Lower leg skin (tissue), 4 donors: ENCODE results near the gene PJA1. TPM values are rescaled to one million over a fixed set of nuclear protein-coding genes. Genes with fewer than 3 reads are reported as not detected.

ENCODE experiments used
- DNase-seq, 2 donors: peaks; one replicate each; pipeline ENCODE4 v3.0.0-alpha.2; 2019; ENCODE audit warnings: low spot score in 2 of 2
- H3K4me3 ChIP-seq: fragments of 200-600 bp; sonication (generic); 2 replicates; pipeline ENCODE4 v1.5.1; 2017; ENCODE audit warnings: mild to moderate bottlenecking, low read depth; ENCODE audit not compliant: poor library complexity, severe bottlenecking
- CTCF ChIP-seq, 3 donors: fragments of 450-650 bp; IDR thresholded peaks; one replicate each; pipeline ENCODE4 v1.5.1; 2016; ENCODE audit warnings: antibody characterized with exemption in 3 of 3, mild to moderate bottlenecking in 3 of 3, moderate library complexity in 2 of 3
- POLR2A ChIP-seq, 2 donors: fragments of 450-650 bp; IDR thresholded peaks; one replicate each; pipeline ENCODE4 v1.6.1; 2016 to 2017; ENCODE audit warnings: antibody characterized with exemption in 2 of 2, mild to moderate bottlenecking in 1 of 2, moderate library complexity in 1 of 2
- WGBS, 2 donors: methylation state at CpG; one replicate each; pipeline ENCODE4 v1.1.5; 2018; 5-methylcytosine and 5-hydroxymethylcytosine counted together
- intact Hi-C: fragments of 100-400 bp; cut with DNase I; formaldehyde crosslinking; loops from one replicate; pipeline ENCODE4 v1.15.0; 2023; ENCODE audit warnings: low total_unique reads
- total RNA-seq, 4 donors: library from RNA; depleted of rRNA; stranded (reverse); fragments of >200 nt; gene quantifications; one replicate each; pipeline ENCODE4 v1.1.0, GENCODE V29; 2016

PJA1 gene
- total RNA-seq, 4 donors from 2014 or later = 18.0 to 24.0 (median 21.9) TPM

- TF ChIP-seq POLR2A (IDR thresholded peaks at IDR 0.05) = no peak
- no peak overlapping the region for H3K4me3 ChIP-seq
- intact Hi-C loops = no loop called here
- WGBS, 2 donors = 84 to 87% methylated on average over 3 to 5 of the region's 5 CpGs
- DNase-seq = no peak
These were observed 24.4 kb downstream of the PJA1 start for GRCh38 chrX:69140837-69141236.

GRCh38 chrX:69139516-69139915 is 25.7 kb downstream of the PJA1 start:
- intact Hi-C loops = no loop called here
- TF ChIP-seq POLR2A (IDR thresholded peaks at IDR 0.05) (no peak), CTCF (IDR thresholded peaks at IDR 0.05) (no peak)
- 82 to 92% methylated on average over 10 of the region's 10 CpGs for WGBS, 2 donors
- H3K4me3 ChIP-seq = no peak overlapping the region
- DNase-seq = no peak

GRCh38 chrX:69138512-69138911 is 26.7 kb downstream of the PJA1 start:
- TF ChIP-seq CTCF (IDR thresholded peaks at IDR 0.05) (no peak), POLR2A (IDR thresholded peaks at IDR 0.05) (no peak)
- WGBS, 2 donors = 52 to 60% methylated on average over 3 of the region's 3 CpGs
- no peak overlapping the region for H3K4me3 ChIP-seq
- no peak for DNase-seq
- intact Hi-C loops = no loop called here

- TF ChIP-seq POLR2A (IDR thresholded peaks at IDR 0.05) = no peak
- no peak for TF ChIP-seq CTCF (IDR thresholded peaks at IDR 0.05)
- intact Hi-C loops = no loop called here
- H3K4me3 ChIP-seq = no peak overlapping the region
- DNase-seq = no peak
- WGBS, 2 donors = 74 to 88% methylated on average over 2 of the region's 2 CpGs
These were observed 27.2 kb downstream of the PJA1 start for GRCh38 chrX:69138118-69138390.

GRCh38 chrX:69137371-69138117 is 27.7 kb downstream of the PJA1 start:
- intact Hi-C loops = no loop called here
- H3K4me3 ChIP-seq = no peak overlapping the region
- DNase-seq = no peak
- TF ChIP-seq CTCF (IDR thresholded peaks at IDR 0.05) (no peak), POLR2A (IDR thresholded peaks at IDR 0.05) (no peak)
- WGBS, 2 donors = 61 to 70% methylated on average over 11 of the region's 11 CpGs

GRCh38 chrX:69136546-69137331 is 28.5 kb downstream of the PJA1 start:
- H3K4me3 ChIP-seq = no peak overlapping the region
- no peak for DNase-seq
- intact Hi-C loops = no loop called here
- WGBS, 2 donors = 39 to 41% methylated on average over 25 to 42 of the region's 42 CpGs
- TF ChIP-seq POLR2A (IDR thresholded peaks at IDR 0.05) = no peak
- no peak for TF ChIP-seq CTCF (IDR thresholded peaks at IDR 0.05)
